T-cell (primary cell): Measurements from ENCODE around the gene FDXACB1. TPM values are rescaled to one million over a fixed set of nuclear protein-coding genes. Genes with fewer than 3 reads are reported as not detected.

Experiments
- ATAC-seq, 4 experiments: fragments of 200-7000 bp in 3 of 4; fragments of 150-1000 bp in 1 of 4; cut with Tn5 transposase; replicated peaks in 1 of 4; 1 replicate in 3 of 4; 2 replicates in 1 of 4; pipeline ENCODE4 v1.10.0; 2021; ENCODE audit warnings: moderate library complexity in 3 of 4, mild to moderate bottlenecking in 2 of 4, moderate number of reproducible peaks in 1 of 4
- CTCF ChIA-PET, 2 donors: fragments of 300-600 bp; sonication (Branson Sonifier 250); formaldehyde crosslinking; loops; one replicate each; lab custom pipeline; 2022; ENCODE audit warnings: antibody characterized with exemption in 2 of 2; lab: Charles Lee
- POLR2A ChIA-PET, 2 donors: fragments of 300-600 bp; sonication (Branson Sonifier 250); formaldehyde crosslinking; loops; one replicate each; lab custom pipeline; 2022; ENCODE audit warnings: antibody characterized with exemption in 2 of 2; lab: Charles Lee
- DNase-seq, 35 experiments: peaks; one replicate each; pipeline versions ENCODE4 v3.0.0 to v3.0.0-alpha.2; 2013 to 2023
- H3K27ac ChIP-seq: one replicate; pipeline ENCODE4 v1.5.1; 2013; ENCODE audit warnings: low read length
- H3K27me3 ChIP-seq, 2 experiments: replicated peaks in 1 of 2; 1 replicate in 1 of 2; 2 replicates in 1 of 2; pipeline versions ENCODE4 v1.6.1 to v1.7.0; 2013; ENCODE audit warnings: low read length in 1 of 2, mixed read lengths in 1 of 2; ENCODE audit not compliant: control insufficient read depth in 2 of 2, insufficient read depth in 2 of 2; ENCODE audit errors: extremely low read depth in 1 of 2
- H3K36me3 ChIP-seq, 2 donors: 1 replicate in 1 of 2; 2 replicates in 1 of 2; pipeline versions ENCODE4 v1.6.1 to v1.7.0; 2013; ENCODE audit warnings: low read length in 1 of 2; ENCODE audit not compliant: control insufficient read depth in 2 of 2, insufficient read depth in 1 of 2; ENCODE audit errors: extremely low read depth in 1 of 2
- H3K4me1 ChIP-seq, 2 experiments: 1 replicate in 1 of 2; 2 replicates in 1 of 2; pipeline versions ENCODE4 v1.6.1 to v1.7.0; 2013; ENCODE audit warnings: low read length in 2 of 2, mixed read lengths in 1 of 2; ENCODE audit not compliant: insufficient read depth in 2 of 2, control insufficient read depth in 1 of 2; ENCODE audit errors: extremely low read depth in 1 of 2
- H3K4me3 ChIP-seq, 2 donors: 1 replicate in 1 of 2; 2 replicates in 1 of 2; pipeline versions ENCODE4 v1.5.1 to v1.7.0; 2013; ENCODE audit warnings: mild to moderate bottlenecking in 2 of 2, low read length in 1 of 2, moderate library complexity in 1 of 2; ENCODE audit not compliant: control insufficient read depth in 1 of 2; ENCODE audit errors: extremely low read depth in 1 of 2
- H3K9me3 ChIP-seq: 2 replicates; pipeline ENCODE4 v1.7.0; 2013
- H3K27ac Mint-ChIP-seq, 2 donors: one replicate each; pipeline ENCODE4 v1.8.0; 2020 to 2021; ENCODE audit warnings: mild to moderate bottlenecking in 2 of 2, mixed read lengths in 2 of 2
- H3K27me3 Mint-ChIP-seq, 2 donors: one replicate each; pipeline ENCODE4 v1.8.0; 2021 to 2022; ENCODE audit warnings: mixed read lengths in 2 of 2
- H3K36me3 Mint-ChIP-seq: one replicate; pipeline ENCODE4 v1.8.0; 2021; ENCODE audit warnings: mixed read lengths
- H3K4me1 Mint-ChIP-seq, 3 donors: one replicate each; pipeline ENCODE4 v1.8.0; 2020 to 2022; ENCODE audit warnings: mixed read lengths in 3 of 3, mild to moderate bottlenecking in 1 of 3
- H3K4me3 Mint-ChIP-seq, 3 donors: one replicate each; pipeline ENCODE4 v1.8.0; 2020 to 2022; ENCODE audit warnings: mild to moderate bottlenecking in 3 of 3, mixed read lengths in 3 of 3, moderate library complexity in 3 of 3
- H3K9me3 Mint-ChIP-seq, 3 donors: one replicate each; pipeline ENCODE4 v1.8.0; 2020 to 2022; ENCODE audit warnings: mixed read lengths in 3 of 3
- WGBS: methylation state at CpG from one replicate; pipeline ENCODE4 v1.1.5; 2013; ENCODE audit warnings: missing lambda C conversion rate; ENCODE audit not compliant: insufficient coverage; 5-methylcytosine and 5-hydroxymethylcytosine counted together
- total RNA-seq, 35 experiments: library from RNA in 6 of 35; stranded (reverse) in 6 of 35; fragments of 120-200 nt in 1 of 35; gene quantifications; one replicate each; pipeline versions ENCODE4 v1.2.1 to v1.2.4 and lab custom pipeline; 2013 to 2026

Gene FDXACB1
- total RNA-seq, 5 donors from 2014 or later (not counting 1 experiment from before 2014, with no cell fraction given): 3.8 to 6.0 (median 4.3) TPM

DNA sequence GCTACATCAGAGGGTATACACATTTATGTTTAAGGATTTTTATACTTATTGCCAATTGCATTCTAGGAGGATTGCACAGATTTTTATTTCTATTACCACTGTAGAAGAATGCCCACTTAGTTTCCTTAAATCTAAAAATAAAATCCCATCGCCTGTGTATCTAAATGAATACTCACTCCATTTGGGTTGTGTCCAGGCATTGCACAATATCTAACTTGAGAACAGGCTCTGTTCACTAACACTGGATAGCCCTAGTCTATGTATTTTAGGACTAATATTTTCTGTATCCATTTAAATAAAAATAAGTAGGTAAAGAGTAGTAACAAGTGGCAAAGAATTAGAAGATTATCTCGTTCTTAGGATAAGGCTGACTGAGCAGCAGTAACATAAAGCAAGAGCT is 43.8 kb upstream of the FDXACB1 start:
- ATAC-seq: no peak
- ChIA-PET CTCF (no interaction called here), POLR2A (no interaction called here)
- peaks cover 3 to 8% of the 10 kb centered on the region in 2 donors for H3K27me3 Mint-ChIP-seq
- Histone ChIP-seq H3K36me3 (no peaks in the 10 kb centered on the region), H3K4me1 (peaks cover 2 to 17% of the 10 kb centered on the region in 2 experiments), H3K9me3 (no peaks in the 10 kb centered on the region), H3K27me3 (peaks cover 0 to 10% of the 10 kb centered on the region in 2 experiments), H3K4me3 (no peak overlapping the region), H3K27ac (no peak overlapping the region)
- no peaks in the 10 kb centered on the region for H3K36me3 Mint-ChIP-seq
- no peaks in the 10 kb centered on the region for H3K9me3 Mint-ChIP-seq
- DNase-seq: no peak
- peaks cover 11 to 14% (median 13%) of the 10 kb centered on the region in 3 donors for H3K4me1 Mint-ChIP-seq
- 23% methylated on average over 2 of the region's 2 CpGs for WGBS
- H3K4me3 Mint-ChIP-seq: no peak overlapping the region
- H3K27ac Mint-ChIP-seq: no peak overlapping the region

DNA sequence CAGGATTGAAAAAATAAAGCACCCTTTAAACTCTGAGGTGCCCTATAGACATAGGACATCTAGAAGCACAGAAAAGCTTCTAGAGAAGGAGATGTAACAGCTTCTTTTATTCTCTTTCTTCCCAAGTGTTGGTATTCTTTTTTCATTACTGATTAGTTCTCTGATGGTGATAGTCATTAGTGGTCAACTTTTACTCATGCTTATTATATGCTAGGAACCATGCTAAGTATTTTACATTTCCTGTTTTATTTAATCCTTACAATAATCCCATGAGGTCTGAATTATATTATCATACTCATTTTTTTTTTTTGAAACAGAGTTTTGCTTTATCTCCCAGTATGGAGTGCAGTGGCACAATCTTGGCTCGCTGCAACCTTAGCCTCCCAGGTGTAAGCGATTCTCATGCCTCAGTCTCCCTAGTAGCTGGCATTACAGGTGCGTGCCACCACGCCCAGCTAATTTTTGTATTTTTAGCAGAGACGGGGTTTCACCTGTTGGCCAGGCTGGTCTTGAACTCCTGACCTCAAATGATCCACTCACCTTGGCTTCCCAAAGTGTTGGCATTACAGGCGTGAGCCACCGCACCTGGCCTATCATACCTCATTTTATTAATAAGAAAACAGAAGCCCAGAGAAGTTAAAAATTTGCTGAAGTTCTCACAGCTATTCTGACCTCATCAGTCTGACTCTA is 42.7 kb upstream of the FDXACB1 start:
- DNase-seq: no peak
- POLR2A ChIA-PET: interaction anchor here in 1 of 2 donors (0.6 kb wide), 1 partner anchor 181 kb away, joined by 3 read pairs; no protein-coding TSS in a partner anchor

DNA sequence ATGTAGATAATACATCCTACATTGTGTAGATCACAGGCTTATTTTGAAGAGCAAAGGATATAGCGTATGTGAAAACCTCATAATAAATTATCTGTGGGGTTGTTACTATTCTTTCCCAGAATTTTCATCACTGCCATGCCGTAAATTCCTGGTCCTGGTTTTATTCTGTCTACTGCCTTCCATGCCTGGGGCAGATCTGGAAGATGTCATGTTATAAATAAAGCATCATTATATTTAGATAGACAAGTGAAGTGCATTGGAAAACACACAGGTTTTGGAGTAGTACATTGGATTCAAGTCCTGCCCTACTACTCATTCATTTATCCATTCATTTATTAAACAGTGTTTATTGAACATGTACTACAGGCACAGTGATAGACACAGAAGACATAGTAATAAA is 41.9 kb upstream of the FDXACB1 start:
- no peak for DNase-seq
- no peaks in the 10 kb centered on the region for H3K9me3 Mint-ChIP-seq
- H3K9me3 ChIP-seq: no peaks in the 10 kb centered on the region
- ChIA-PET CTCF (interaction anchor here in 1 of 2 donors (0.6 kb wide), 1 partner anchor 144 kb away, joined by 3 read pairs; no protein-coding TSS in a partner anchor), POLR2A (no interaction called here)
- WGBS: no CpG with 5 or more reads among the region's 2 CpGs
- peaks cover 1 to 10% of the 10 kb centered on the region in 2 experiments for H3K27me3 ChIP-seq
- H3K36me3 ChIP-seq: no peaks in the 10 kb centered on the region
- H3K27ac ChIP-seq: no peak overlapping the region
- H3K4me1 Mint-ChIP-seq: peaks cover 0 to 3% (median 2%) of the 10 kb centered on the region in 3 donors
- no peaks in the 10 kb centered on the region for H3K36me3 Mint-ChIP-seq
- no peak overlapping the region for H3K4me3 ChIP-seq
- ATAC-seq: no peak
- H3K27me3 Mint-ChIP-seq: peaks cover 17 to 23% of the 10 kb centered on the region in 2 donors
- H3K4me3 Mint-ChIP-seq: no peak overlapping the region
- H3K4me1 ChIP-seq: peaks cover 0 to under 1% of the 10 kb centered on the region in 2 experiments
- no peak overlapping the region for H3K27ac Mint-ChIP-seq

More for the DNA sequence above, 42.7 kb upstream of the FDXACB1 start:
- H3K4me3 ChIP-seq: no peak overlapping the region
- H3K36me3 ChIP-seq: no peaks in the 10 kb centered on the region
- Mint-ChIP-seq H3K27ac (no peak overlapping the region), H3K4me1 (peaks cover 5 to 9% (median 9%) of the 10 kb centered on the region in 3 donors), H3K27me3 (peaks cover 9 to 15% of the 10 kb centered on the region in 2 donors), H3K4me3 (no peak overlapping the region), H3K36me3 (no peaks in the 10 kb centered on the region), H3K9me3 (no peaks in the 10 kb centered on the region)
- WGBS: 95% methylated on average over 6 of the region's 7 CpGs
- no peak overlapping the region for H3K27ac ChIP-seq
- peaks cover 0 to 10% of the 10 kb centered on the region in 2 experiments for H3K27me3 ChIP-seq
- no peaks in the 10 kb centered on the region for H3K9me3 ChIP-seq
- H3K4me1 ChIP-seq: peaks cover 0 to 9% of the 10 kb centered on the region in 2 experiments
- CTCF ChIA-PET: no interaction called here
- no peak for ATAC-seq

DNA sequence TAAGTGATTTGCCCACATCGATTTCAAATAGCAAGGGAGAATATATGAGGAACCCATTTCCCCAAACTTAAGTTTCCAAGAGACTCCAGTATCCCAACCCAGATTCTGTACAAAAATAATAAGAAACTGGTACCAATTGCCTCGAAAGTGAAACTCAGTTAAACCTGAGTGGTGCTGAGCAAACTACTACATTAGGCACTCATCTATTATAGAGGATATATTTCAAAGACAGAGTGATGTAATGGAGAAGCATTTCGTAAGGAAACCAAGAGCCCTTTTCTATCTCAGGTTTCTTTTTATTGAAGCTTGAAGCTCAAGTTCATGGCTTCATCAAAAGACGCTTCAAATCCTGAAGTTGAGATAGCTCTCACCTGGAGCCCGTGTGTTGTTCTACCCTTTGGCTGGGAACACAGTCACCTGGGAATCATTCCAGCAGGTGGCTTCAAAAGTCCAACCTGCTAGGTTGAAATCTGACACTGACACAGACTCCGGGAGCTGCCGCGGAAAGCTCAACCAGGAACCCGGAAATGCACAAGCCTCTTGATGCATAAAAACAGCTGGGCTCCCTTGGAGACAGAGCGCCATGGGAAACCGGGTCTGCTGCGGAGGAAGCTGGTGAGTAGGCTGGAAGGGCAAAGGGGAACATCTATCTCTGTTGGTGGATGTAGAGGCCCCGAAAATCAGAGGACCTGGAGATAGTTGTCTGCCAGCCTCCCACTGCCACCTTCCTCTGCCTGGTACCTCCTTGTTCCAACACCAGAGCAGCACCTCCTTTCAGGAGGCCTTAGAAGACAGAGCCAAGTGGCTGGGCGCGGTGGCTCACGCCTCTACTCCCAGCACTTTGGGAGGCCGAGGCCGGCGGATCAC is 39.7 kb upstream of the FDXACB1 start, which contains the start of gene C11orf52:
C11orf52 (plus strand) TSS at position 524 of the 867 bp plus-strand sequence; CDS start at position 584, 60 bp downstream.
- Mint-ChIP-seq H3K27me3 (peaks cover 33% of the 10 kb centered on the region in 2 donors), H3K9me3 (no peaks in the 10 kb centered on the region), H3K27ac (no peak within 1 kb of the TSS), H3K4me1 (no peaks in the 10 kb centered on the region), H3K36me3 (no peaks in the 10 kb centered on the region), H3K4me3 (peak within 1 kb of the TSS in 1 of 3 donors; percentile 16)
- H3K36me3 ChIP-seq: no peaks in the 10 kb centered on the region
- ChIA-PET POLR2A (no interaction called here), CTCF (no interaction called here)
- ATAC-seq (no peak), DNase-seq (no peak)
- no peak within 1 kb of the TSS for H3K27ac ChIP-seq
- no peaks in the 10 kb centered on the region for H3K9me3 ChIP-seq
- no peaks in the 10 kb centered on the region for H3K4me1 ChIP-seq
- 81% methylated on average over 11 of the region's 19 CpGs for WGBS
- peaks cover 4 to 26% of the 10 kb centered on the region in 2 experiments for H3K27me3 ChIP-seq
- no peak within 1 kb of the TSS for H3K4me3 ChIP-seq

DNA sequence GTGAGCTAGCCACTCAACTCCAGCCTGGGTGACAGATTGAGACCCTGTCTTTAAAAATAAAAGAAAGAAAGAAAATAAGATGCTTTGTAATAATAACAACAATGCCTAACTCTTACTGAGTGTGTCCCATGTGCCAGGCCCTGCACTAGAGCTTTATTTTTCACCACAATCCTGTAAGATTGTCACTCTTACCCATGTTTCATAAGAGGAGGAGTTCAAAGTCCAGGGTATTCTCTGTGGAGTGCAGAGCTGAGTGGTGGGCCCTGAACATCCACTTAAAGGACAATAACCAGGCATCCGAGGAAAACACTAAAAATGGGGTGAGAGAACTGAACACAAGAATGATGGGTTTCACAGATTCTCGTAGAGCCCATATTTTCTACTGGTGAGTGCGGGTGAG is 38.8 kb upstream of the FDXACB1 start:
- H3K36me3 Mint-ChIP-seq: no peaks in the 10 kb centered on the region
- no peaks in the 10 kb centered on the region for H3K9me3 Mint-ChIP-seq
- WGBS: 83% methylated on average over 3 of the region's 3 CpGs
- ChIA-PET POLR2A (interaction anchor here in 1 of 2 donors (0.6 kb wide), 1 partner anchor 18 kb away, joined by 3 read pairs; no protein-coding TSS in a partner anchor), CTCF (interaction anchor here (0.6 kb wide), 3 partner anchors 24 to 77 kb away, joined by 3 to 7 read pairs (median 3); no protein-coding TSS in a partner anchor)
- ATAC-seq (no peak), DNase-seq (no peak)
- peaks cover 41% of the 10 kb centered on the region in 2 donors for H3K27me3 Mint-ChIP-seq
- no peaks in the 10 kb centered on the region for H3K36me3 ChIP-seq
- H3K4me3 ChIP-seq: no peak overlapping the region
- no peaks in the 10 kb centered on the region for H3K9me3 ChIP-seq
- H3K27me3 ChIP-seq: peaks cover 4 to 34% of the 10 kb centered on the region in 2 experiments
- H3K27ac Mint-ChIP-seq: no peak overlapping the region
- H3K27ac ChIP-seq: no peak overlapping the region
- no peaks in the 10 kb centered on the region for H3K4me1 Mint-ChIP-seq
- no peak overlapping the region for H3K4me3 Mint-ChIP-seq
- no peaks in the 10 kb centered on the region for H3K4me1 ChIP-seq

DNA sequence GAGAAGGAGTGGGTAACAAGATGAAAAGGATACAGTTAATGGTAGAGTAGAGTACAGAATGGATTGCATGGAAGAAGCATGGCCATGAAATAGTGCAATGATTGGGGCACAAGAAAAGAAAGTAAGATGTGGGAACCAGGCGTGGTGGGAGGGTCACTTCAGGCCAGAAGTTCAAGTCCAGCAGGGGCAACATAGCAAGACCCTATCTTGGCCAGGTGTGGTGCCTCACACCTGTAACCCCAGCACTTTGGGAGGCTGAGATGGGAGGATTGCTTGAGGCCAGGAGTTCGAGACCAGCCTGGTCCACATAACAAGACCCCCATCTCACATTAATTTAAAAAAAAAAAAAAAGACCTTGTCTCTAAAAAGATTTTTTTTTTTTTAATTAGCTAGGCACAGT is 38.3 kb upstream of the FDXACB1 start:
- Histone ChIP-seq H3K36me3 (no peaks in the 10 kb centered on the region), H3K27ac (no peak overlapping the region), H3K9me3 (no peaks in the 10 kb centered on the region), H3K4me3 (no peak overlapping the region), H3K27me3 (peaks cover 4 to 38% of the 10 kb centered on the region in 2 experiments), H3K4me1 (peaks cover 0 to 4% of the 10 kb centered on the region in 2 experiments)
- Mint-ChIP-seq H3K4me1 (no peaks in the 10 kb centered on the region), H3K9me3 (no peaks in the 10 kb centered on the region), H3K36me3 (no peaks in the 10 kb centered on the region), H3K27ac (no peak overlapping the region), H3K27me3 (peaks cover 41% of the 10 kb centered on the region in 2 donors), H3K4me3 (no peak overlapping the region)
- 56% methylated on average over 1 of the region's 2 CpGs for WGBS
- DNase-seq: no peak
- POLR2A ChIA-PET: interaction anchor here in 1 of 2 donors (0.6 kb wide), 1 partner anchor 19 kb away, joined by 3 read pairs; no protein-coding TSS in a partner anchor
- CTCF ChIA-PET: interaction anchor here (0.6 kb wide), 3 partner anchors 23 to 78 kb away, joined by 3 to 7 read pairs (median 3); no protein-coding TSS in a partner anchor
- ATAC-seq: no peak
